CD8-positive, alpha-beta memory T cell (primary cell): ENCODE results near the gene DCT. TPM values are rescaled to one million over a fixed set of nuclear protein-coding genes. Genes with fewer than 3 reads are reported as not detected.

Experiments
- CTCF ChIA-PET: fragments of 350-600 bp; sonication (Branson Sonifier 250); formaldehyde crosslinking; loops from one replicate; lab custom pipeline; 2021; ENCODE audit warnings: antibody characterized with exemption; lab: Charles Lee
- POLR2A ChIA-PET: fragments of 350-600 bp; sonication (Branson Sonifier 250); formaldehyde crosslinking; loops from one replicate; lab custom pipeline; 2021; ENCODE audit warnings: antibody characterized with exemption; lab: Charles Lee
- DNase-seq, 5 donors: peaks; one replicate each; pipeline versions ENCODE4 v3.0.0 to v3.0.0-alpha.2; 2020 to 2022; ENCODE audit warnings: mixed read lengths in 1 of 5
- H3K27ac ChIP-seq: one replicate; pipeline ENCODE4 v1.7.0; 2013; ENCODE audit warnings: low read depth, mild to moderate bottlenecking, low read length, moderate library complexity
- H3K27me3 ChIP-seq: 2 replicates; pipeline ENCODE4 v1.7.0; 2013; ENCODE audit warnings: low read length, mild to moderate bottlenecking; ENCODE audit not compliant: insufficient read depth, poor library complexity, severe bottlenecking
- H3K36me3 ChIP-seq: 2 replicates; pipeline ENCODE4 v1.7.0; 2013; ENCODE audit warnings: mild to moderate bottlenecking, low read length, moderate library complexity; ENCODE audit not compliant: insufficient read depth
- H3K4me1 ChIP-seq: 2 replicates; pipeline ENCODE4 v1.7.0; 2013; ENCODE audit warnings: mild to moderate bottlenecking, low read length, moderate library complexity; ENCODE audit not compliant: insufficient read depth
- H3K4me3 ChIP-seq: 2 replicates; pipeline ENCODE4 v1.7.0; 2013; ENCODE audit warnings: mild to moderate bottlenecking, low read length
- H3K9me3 ChIP-seq: 2 replicates; pipeline ENCODE4 v1.7.0; 2013; ENCODE audit warnings: mild to moderate bottlenecking, low read length
- H3K27ac Mint-ChIP-seq, 8 donors: one replicate each; pipeline ENCODE4 v1.8.0; 2020 to 2021; ENCODE audit warnings: mixed read lengths in 8 of 8, mild to moderate bottlenecking in 6 of 8, inconsistent platforms in 3 of 8, moderate library complexity in 3 of 8
- H3K27me3 Mint-ChIP-seq, 2 donors: one replicate each; pipeline ENCODE4 v1.8.0; 2020 to 2021; ENCODE audit warnings: mixed read lengths in 2 of 2, mild to moderate bottlenecking in 1 of 2, moderate library complexity in 1 of 2
- H3K36me3 Mint-ChIP-seq, 3 donors: one replicate each; pipeline ENCODE4 v1.8.0; 2020 to 2021; ENCODE audit warnings: mixed read lengths in 3 of 3, inconsistent platforms in 1 of 3, mild to moderate bottlenecking in 1 of 3
- H3K4me1 Mint-ChIP-seq, 3 donors: one replicate each; pipeline ENCODE4 v1.8.0; 2020 to 2021; ENCODE audit warnings: mixed read lengths in 3 of 3, inconsistent platforms in 1 of 3, mild to moderate bottlenecking in 1 of 3
- H3K4me3 Mint-ChIP-seq, 7 donors: one replicate each; pipeline ENCODE4 v1.8.0; 2020 to 2021; ENCODE audit warnings: mixed read lengths in 7 of 7, mild to moderate bottlenecking in 6 of 7, moderate library complexity in 4 of 7, inconsistent platforms in 2 of 7
- H3K9me3 Mint-ChIP-seq, 5 donors: one replicate each; pipeline ENCODE4 v1.8.0; 2020 to 2022; ENCODE audit warnings: mixed read lengths in 5 of 5, mild to moderate bottlenecking in 3 of 5, moderate library complexity in 2 of 5, inconsistent platforms in 1 of 5
- polyA plus RNA-seq: library from polyadenylated mRNA; unstranded; fragments of 300-500 nt; fragmentation: Illumina TruSeq; gene quantifications from one replicate; pipeline ENCODE4 v1.2.3, GENCODE V29; 2021
- total RNA-seq, 2 experiments: library from RNA; stranded (reverse); gene quantifications; one replicate each; pipeline ENCODE4 v1.2.3, GENCODE V29; 2021

DCT gene
- total and polyA plus RNA-seq, 3 experiments from 2014 or later, result 0.07 TPM; not detected in 2

GRCh38 chr13:94394723-94395122 is 84.8 kb downstream of the DCT start:
- no peaks in the 10 kb centered on the region for H3K36me3 Mint-ChIP-seq
- Histone ChIP-seq H3K36me3 (no peaks in the 10 kb centered on the region), H3K27ac (no peak overlapping the region), H3K4me1 (no peaks in the 10 kb centered on the region), H3K27me3 (no peaks in the 10 kb centered on the region), H3K4me3 (no peak overlapping the region), H3K9me3 (no peaks in the 10 kb centered on the region)
- no peaks in the 10 kb centered on the region for H3K9me3 Mint-ChIP-seq
- H3K4me1 Mint-ChIP-seq, result no peaks in the 10 kb centered on the region
- no peak for DNase-seq
- H3K27ac Mint-ChIP-seq, result no peak overlapping the region
- peaks cover 0 to 25% of the 10 kb centered on the region in 2 donors for H3K27me3 Mint-ChIP-seq
- POLR2A ChIA-PET, result no interaction called here
- CTCF ChIA-PET, result no interaction called here
- H3K4me3 Mint-ChIP-seq, result no peak overlapping the region

GRCh38 chr13:94390881-94391280 is 88.6 kb downstream of the DCT start:
- Mint-ChIP-seq H3K36me3 (no peaks in the 10 kb centered on the region), H3K4me1 (no peaks in the 10 kb centered on the region), H3K27me3 (peaks cover 0 to 9% of the 10 kb centered on the region in 2 donors), H3K4me3 (no peak overlapping the region), H3K27ac (no peak overlapping the region), H3K9me3 (no peaks in the 10 kb centered on the region)
- no peak for DNase-seq
- Histone ChIP-seq H3K4me3 (no peak overlapping the region), H3K27me3 (no peaks in the 10 kb centered on the region), H3K9me3 (no peaks in the 10 kb centered on the region), H3K36me3 (no peaks in the 10 kb centered on the region), H3K27ac (no peak overlapping the region), H3K4me1 (no peaks in the 10 kb centered on the region)
- ChIA-PET POLR2A (no interaction called here), CTCF (no interaction called here)

GRCh38 chr13:94389604-94390351 is 89.7 kb downstream of the DCT start:
- Histone ChIP-seq H3K9me3 (no peaks in the 10 kb centered on the region), H3K27ac (no peak overlapping the region), H3K4me3 (no peak overlapping the region), H3K4me1 (no peaks in the 10 kb centered on the region), H3K27me3 (no peaks in the 10 kb centered on the region), H3K36me3 (no peaks in the 10 kb centered on the region)
- H3K9me3 Mint-ChIP-seq, result no peaks in the 10 kb centered on the region
- peak overlapping the region in 1 of 8 donors; percentile 28 for H3K27ac Mint-ChIP-seq
- no peak overlapping the region for H3K4me3 Mint-ChIP-seq
- CTCF ChIA-PET, result no interaction called here
- no peak for DNase-seq
- POLR2A ChIA-PET, result no interaction called here
- no peaks in the 10 kb centered on the region for H3K4me1 Mint-ChIP-seq
- H3K27me3 Mint-ChIP-seq, result peaks cover 0 to 3% of the 10 kb centered on the region in 2 donors
- H3K36me3 Mint-ChIP-seq, result no peaks in the 10 kb centered on the region

- Mint-ChIP-seq H3K4me1 (no peaks in the 10 kb centered on the region), H3K4me3 (no peak overlapping the region), H3K27ac (no peak overlapping the region), H3K9me3 (no peaks in the 10 kb centered on the region), H3K27me3 (peaks cover 6 to 18% of the 10 kb centered on the region in 2 donors), H3K36me3 (no peaks in the 10 kb centered on the region)
- POLR2A ChIA-PET, result no interaction called here
- H3K36me3 ChIP-seq, result no peaks in the 10 kb centered on the region
- DNase-seq, result no peak
- CTCF ChIA-PET, result interaction anchor here (2.0 kb wide), 1 partner anchor 26 kb away, joined by 4 read pairs; no protein-coding TSS in a partner anchor
- no peak overlapping the region for H3K4me3 ChIP-seq
- no peaks in the 10 kb centered on the region for H3K4me1 ChIP-seq
- H3K27me3 ChIP-seq, result no peaks in the 10 kb centered on the region
- H3K27ac ChIP-seq, result no peak overlapping the region
- H3K9me3 ChIP-seq, result no peaks in the 10 kb centered on the region
Measured at GRCh38 chr13:94387047-94387446, 92.4 kb downstream of the DCT start.

Other genes with a start within 250 kb of the DCT start
- 10 to 100 TPM; 19.9 to 20.3 TPM for gene TGDS, start 116.5 kb upstream of the DCT start, total RNA-seq
- 15.0 TPM for gene TGDS, start 116.5 kb upstream of the DCT start, polyA plus RNA-seq
- 1 to 10 TPM; 6.6 to 6.9 TPM for gene GPR180, start 122.2 kb upstream of the DCT start, total RNA-seq
- 1.9 TPM for gene GPR180, start 122.2 kb upstream of the DCT start, polyA plus RNA-seq
- gene SOX21, start 232.9 kb upstream of the DCT start, total RNA-seq, result not detected
- gene SOX21, start 232.9 kb upstream of the DCT start, polyA plus RNA-seq, result not detected